Thoracic aorta (tissue), 2 donors: Measurements from ENCODE around the gene ZNF688. TPM values are rescaled to one million over a fixed set of nuclear protein-coding genes. Genes with fewer than 3 reads are reported as not detected.
"Not testable (repeated sequence)": the region's sequence is repeated elsewhere in the genome, so short reads cannot be mapped to it uniquely, and the experiment has no call there.

Experiments used
- ATAC-seq: fragments of 150-250 bp; one replicate; pipeline ENCODE4 v1.8.0; 2017; ENCODE audit warnings: low read depth; ENCODE audit not compliant: insufficient number of reproducible peaks, low FRiP score
- DNase-seq: peaks from one replicate; pipeline ENCODE4 v3.0.0-alpha.2; 2020; ENCODE audit warnings: low spot score
- H3K27ac ChIP-seq, 2 donors: fragments of 200-600 bp; sonication (generic); 1 replicate in 1 of 2; 2 replicates in 1 of 2; pipeline ENCODE4 v1.5.1; 2016; ENCODE audit warnings: mild to moderate bottlenecking in 2 of 2, moderate library complexity in 2 of 2
- H3K27me3 ChIP-seq: fragments of 200-600 bp; sonication (generic); replicated peaks from 2 replicates; pipeline ENCODE4 v1.6.0; 2016; ENCODE audit warnings: mild to moderate bottlenecking; ENCODE audit not compliant: insufficient read depth
- H3K36me3 ChIP-seq: fragments of 200-600 bp; sonication (generic); one replicate; pipeline ENCODE4 v1.5.1; 2016
- H3K4me1 ChIP-seq, 2 donors: fragments of 200-600 bp; sonication (generic); 1 replicate in 1 of 2; 2 replicates in 1 of 2; pipeline versions ENCODE4 v1.5.1 to v1.6.0; 2016; ENCODE audit warnings: low read depth in 2 of 2, mild to moderate bottlenecking in 1 of 2; ENCODE audit not compliant: control insufficient read depth in 1 of 2
- H3K4me3 ChIP-seq: fragments of 200-600 bp; sonication (generic); 2 replicates; pipeline ENCODE4 v1.5.1; 2016; ENCODE audit warnings: mild to moderate bottlenecking
- H3K9me3 ChIP-seq: fragments of 200-600 bp; sonication (generic); 2 replicates; pipeline ENCODE4 v1.5.1; 2016
- CTCF ChIP-seq: fragments of 200-600 bp; sonication (generic); IDR thresholded peaks from one replicate; pipeline ENCODE4 v1.5.1; 2019; ENCODE audit warnings: antibody characterized with exemption
- total RNA-seq, 2 donors: library from RNA; depleted of rRNA; stranded (reverse); fragments of >200 nt; gene quantifications; one replicate each; pipeline versions ENCODE4 v1.1.0 to v1.2.3, GENCODE V29; 2016

The ZNF688 gene
- total RNA-seq, 2 donors from 2014 or later, result 9.2 to 24.2 TPM

GRCh38 chr16:30551781-30552180 is 19.7 kb downstream of the ZNF688 start:
- H3K4me1 ChIP-seq, result peaks cover 0 to 8% of the 10 kb centered on the region in 2 donors
- no peaks in the 10 kb centered on the region for H3K9me3 ChIP-seq
- TF ChIP-seq CTCF, result no peak
- no peak for ATAC-seq
- no peak for DNase-seq
- no peak overlapping the region for H3K4me3 ChIP-seq
- H3K27me3 ChIP-seq, result no peaks in the 10 kb centered on the region
- H3K27ac ChIP-seq, result no peak overlapping the region
- peaks cover 22% of the 10 kb centered on the region for H3K36me3 ChIP-seq

- peaks cover under 1% of the 10 kb centered on the region for H3K36me3 ChIP-seq
- no peak overlapping the region for H3K4me3 ChIP-seq
- ATAC-seq (no peak), DNase-seq (no peak)
- H3K4me1 ChIP-seq, result no peaks in the 10 kb centered on the region
- H3K27ac ChIP-seq, result no peak overlapping the region
- H3K27me3 ChIP-seq, result no peaks in the 10 kb centered on the region
- TF ChIP-seq CTCF, result no peak
- no peaks in the 10 kb centered on the region for H3K9me3 ChIP-seq
These were observed 22.9 kb downstream of the ZNF688 start for GRCh38 chr16:30548416-30549253.

GRCh38 chr16:30546115-30546514 is 25.4 kb downstream of the ZNF688 start:
- Histone ChIP-seq H3K27me3 (no peaks in the 10 kb centered on the region), H3K9me3 (no peaks in the 10 kb centered on the region), H3K4me3 (no peak overlapping the region), H3K27ac (no peak overlapping the region), H3K36me3 (no peaks in the 10 kb centered on the region), H3K4me1 (no peaks in the 10 kb centered on the region)
- DNase-seq (no peak), ATAC-seq (no peak)
- no peak for TF ChIP-seq CTCF

GRCh38 chr16:30543067-30543466 is 28.4 kb downstream of the ZNF688 start:
- DNase-seq (no peak), ATAC-seq (no peak)
- Histone ChIP-seq H3K36me3 (no peaks in the 10 kb centered on the region), H3K9me3 (no peaks in the 10 kb centered on the region), H3K4me3 (no peak overlapping the region), H3K4me1 (no peaks in the 10 kb centered on the region), H3K27me3 (no peaks in the 10 kb centered on the region), H3K27ac (no peak overlapping the region)
- no peak for TF ChIP-seq CTCF

- Histone ChIP-seq H3K4me1 (no peaks in the 10 kb centered on the region), H3K27ac (no peak overlapping the region), H3K9me3 (no peaks in the 10 kb centered on the region), H3K4me3 (no peak overlapping the region), H3K36me3 (no peaks in the 10 kb centered on the region), H3K27me3 (no peaks in the 10 kb centered on the region)
- TF ChIP-seq CTCF, result no peak
- ATAC-seq (no peak), DNase-seq (no peak)
These were observed 29.8 kb downstream of the ZNF688 start for GRCh38 chr16:30541502-30542329.

GRCh38 chr16:30540916-30541464 is 30.5 kb downstream of the ZNF688 start:
- not testable (repeated sequence) for H3K27ac ChIP-seq

GRCh38 chr16:30539986-30540526 is 31.5 kb downstream of the ZNF688 start:
- H3K27me3 ChIP-seq, H3K36me3 ChIP-seq, DNase-seq, H3K4me3 ChIP-seq, H3K9me3 ChIP-seq, ATAC-seq, H3K27ac ChIP-seq: not testable (repeated sequence)
- peaks cover 8 to 12% of the 10 kb centered on the region in 2 donors for H3K4me1 ChIP-seq

More at GRCh38 chr16:30540916-30541464, 30.5 kb downstream of the ZNF688 start:
- not testable (repeated sequence) for H3K36me3 ChIP-seq, H3K4me1 ChIP-seq, DNase-seq, H3K4me3 ChIP-seq, H3K27me3 ChIP-seq, ATAC-seq, H3K9me3 ChIP-seq
